Esophagus squamous epithelium (tissue), 4 donors: Measurements from ENCODE around the gene IL19.

Experiments used
- CTCF ChIP-seq, 6 experiments: fragments of 450-650 bp in 4 of 6; fragments of 200-600 bp in 2 of 6; sonication (generic) in 2 of 6; IDR thresholded peaks; one replicate each; pipeline ENCODE4 v1.5.1; 2016 to 2019; ENCODE audit warnings: antibody characterized with exemption in 6 of 6, mild to moderate bottlenecking in 4 of 6, moderate library complexity in 4 of 6
- POLR2A ChIP-seq, 4 donors: fragments of 450-650 bp; IDR thresholded peaks; one replicate each; pipeline ENCODE4 v1.6.1; 2017; ENCODE audit warnings: antibody characterized with exemption in 4 of 4, mild to moderate bottlenecking in 4 of 4, moderate library complexity in 3 of 4

DNA sequence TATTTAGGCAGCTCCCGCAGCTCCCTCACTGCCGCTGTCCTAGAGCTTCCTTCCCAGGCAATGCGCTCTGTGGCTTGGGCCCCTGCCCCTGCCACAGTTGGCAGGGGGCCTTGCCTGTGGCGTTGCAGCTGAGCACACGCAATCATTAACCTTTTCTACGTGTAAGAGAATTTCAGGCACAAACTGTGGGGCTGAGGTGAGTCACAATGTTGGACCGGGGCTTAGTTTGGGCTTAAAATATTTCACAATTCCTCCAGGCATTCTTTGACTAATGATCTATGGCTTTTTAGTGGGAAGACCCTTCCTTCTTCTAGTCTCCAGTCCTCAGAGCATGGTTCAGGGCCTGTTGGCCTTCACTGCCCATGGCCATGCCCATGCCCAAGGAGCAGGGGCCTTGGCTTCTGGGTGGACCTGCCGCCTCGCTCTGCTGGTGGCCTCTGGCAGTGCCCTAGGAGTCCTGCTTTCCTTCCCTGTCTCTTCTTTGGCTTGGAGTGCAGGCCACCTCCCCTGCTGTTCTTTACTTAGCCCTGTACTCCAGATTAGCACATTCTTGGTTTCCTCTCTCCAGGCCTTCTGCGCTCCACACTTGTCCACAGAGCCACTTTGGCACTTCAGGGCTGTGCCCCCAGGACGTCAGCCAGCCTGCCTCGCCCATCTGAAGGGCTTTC is 46.6 kb upstream of the IL19 start:
- TF ChIP-seq CTCF (IDR thresholded peaks at IDR 0.05) (no peak), POLR2A (IDR thresholded peaks at IDR 0.05) (no peak)
